Esophagus muscularis mucosa (tissue), 4 donors: ENCODE results near the gene AUTS2. TPM values are rescaled to one million over a fixed set of nuclear protein-coding genes. Genes with fewer than 3 reads are reported as not detected.

Experiments
- DNase-seq: peaks from one replicate; pipeline ENCODE4 v3.0.0-alpha.2; 2017; ENCODE audit errors: extremely low spot score
- H3K27ac ChIP-seq, 4 donors: fragments of 200-600 bp; sonication (generic); replicated peaks in 1 of 4; 1 replicate in 3 of 4; 2 replicates in 1 of 4; pipeline ENCODE4 v1.5.1; 2016 to 2019; ENCODE audit warnings: mild to moderate bottlenecking in 1 of 4
- H3K27me3 ChIP-seq, 4 donors: fragments of 200-600 bp; sonication (generic); one replicate each; pipeline versions ENCODE4 v1.5.1 to v1.6.0; 2016 to 2019
- H3K36me3 ChIP-seq, 4 donors: fragments of 200-600 bp; sonication (generic); one replicate each; pipeline ENCODE4 v1.5.1; 2016 to 2019
- H3K4me1 ChIP-seq, 4 donors: fragments of 200-600 bp; sonication (generic); one replicate each; pipeline ENCODE4 v1.5.1; 2016 to 2019
- H3K4me3 ChIP-seq, 4 donors: fragments of 200-600 bp; sonication (generic); 1 replicate in 2 of 4; 2 replicates in 2 of 4; pipeline ENCODE4 v1.5.1; 2016 to 2019; ENCODE audit warnings: mild to moderate bottlenecking in 4 of 4, moderate library complexity in 1 of 4
- H3K9me3 ChIP-seq, 4 donors: fragments of 200-600 bp; sonication (generic); 1 replicate in 3 of 4; 2 replicates in 1 of 4; pipeline ENCODE4 v1.5.1; 2016 to 2019
- EP300 ChIP-seq: sonication (generic); formaldehyde crosslinking; IDR thresholded peaks from one replicate; pipeline ENCODE4 v1.6.1; 2017; ENCODE audit warnings: antibody characterized with exemption
- POLR2A ChIP-seq: fragments of 450-650 bp; IDR thresholded peaks from one replicate; pipeline ENCODE4 v1.6.1; 2017; ENCODE audit warnings: antibody characterized with exemption, moderate library complexity, mild to moderate bottlenecking, low read depth
- POLR2AphosphoS5 ChIP-seq, 2 donors: sonication (generic); formaldehyde crosslinking; IDR thresholded peaks; one replicate each; pipeline ENCODE4 v1.6.1; 2017; ENCODE audit warnings: antibody characterized with exemption in 2 of 2
- WGBS: methylation state at CpG from one replicate; pipeline ENCODE4 v1.1.5; 2018; 5-methylcytosine and 5-hydroxymethylcytosine counted together
- intact Hi-C: fragments of 100-400 bp; cut with DNase I; formaldehyde crosslinking; loops from one replicate; pipeline ENCODE4 v1.15.1; 2023
- total RNA-seq, 4 donors: library from RNA; depleted of rRNA; stranded (reverse); fragments of >200 nt; gene quantifications; one replicate each; pipeline versions ENCODE4 v1.1.0 to v1.2.1, GENCODE V29; 2016
- TF ChIP-seq, protein P1 (sequence below), 3 experiments: fragments of 200-600 bp in 2 of 3; fragments of 450-650 bp in 1 of 3; sonication (generic) in 2 of 3; IDR thresholded peaks; one replicate each; pipeline ENCODE4 v1.5.1; 2017 to 2019; ENCODE audit warnings: antibody characterized with exemption in 3 of 3, mild to moderate bottlenecking in 2 of 3, moderate library complexity in 1 of 3

AUTS2 gene
- total RNA-seq, 4 donors from 2014 or later = 18.5 to 44.9 (median 34.2) TPM

DNA sequence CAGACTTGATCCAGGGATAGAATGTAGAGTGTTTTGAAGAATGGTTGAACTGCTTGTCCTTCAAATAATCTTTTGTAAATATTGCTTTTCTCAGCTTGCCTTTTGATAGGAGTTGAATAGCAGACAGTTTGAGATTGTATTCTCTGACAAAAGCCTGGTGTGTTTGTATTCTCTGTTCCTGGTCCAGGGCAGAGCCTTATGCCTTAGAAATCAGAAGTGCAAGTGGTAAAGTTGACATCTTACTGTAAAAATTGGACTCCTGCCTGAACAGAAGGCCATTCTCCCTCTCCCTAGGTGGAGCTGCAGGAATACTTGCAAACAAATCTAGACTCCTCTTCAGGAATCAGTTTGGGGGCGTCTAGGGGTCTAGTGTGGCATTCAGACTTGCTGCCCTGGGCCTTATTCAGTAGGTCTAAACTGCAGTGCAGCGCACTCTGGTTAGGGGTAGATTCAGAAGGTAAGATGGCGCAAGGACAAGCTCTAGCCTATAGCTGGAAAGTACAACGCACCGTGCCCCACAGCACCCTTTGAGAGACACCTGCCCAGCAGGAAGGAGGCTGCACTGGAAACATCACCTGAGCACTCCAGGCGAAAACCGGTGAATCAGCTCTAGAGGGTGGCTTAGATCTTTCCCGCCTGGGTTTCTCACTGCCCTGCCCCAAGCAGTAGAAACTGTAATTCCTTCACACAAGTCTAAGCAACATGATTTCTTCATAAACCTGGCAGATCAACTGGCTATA is 925.1 kb downstream of the AUTS2 start:
- intact Hi-C loops = no loop called here
- DNase-seq = no peak

DNA sequence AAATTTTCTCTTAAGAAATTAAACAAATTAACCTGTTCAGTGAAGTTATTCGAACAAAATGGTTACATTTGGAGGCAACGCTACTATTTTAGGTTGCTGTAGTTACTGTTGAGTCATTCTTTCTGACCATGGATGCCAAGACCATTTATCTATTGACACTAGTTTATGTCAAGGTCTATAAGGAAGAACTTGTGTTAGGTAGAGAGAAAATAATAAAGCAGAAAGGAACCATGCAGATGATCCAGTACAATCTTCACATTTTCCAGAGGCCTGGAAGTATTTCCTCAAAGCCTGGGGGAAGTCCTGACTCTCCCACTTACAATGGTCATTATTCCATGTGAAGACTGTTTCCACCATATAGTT is 925.7 kb downstream of the AUTS2 start:
- H3K27ac ChIP-seq = no peak overlapping the region
- no peaks in the 10 kb centered on the region for H3K27me3 ChIP-seq
- no peak overlapping the region for H3K4me3 ChIP-seq
- H3K9me3 ChIP-seq = no peaks in the 10 kb centered on the region
- no peak for TF ChIP-seq POLR2AphosphoS5 (IDR thresholded peaks at IDR 0.05)
- TF ChIP-seq, protein P1, sequence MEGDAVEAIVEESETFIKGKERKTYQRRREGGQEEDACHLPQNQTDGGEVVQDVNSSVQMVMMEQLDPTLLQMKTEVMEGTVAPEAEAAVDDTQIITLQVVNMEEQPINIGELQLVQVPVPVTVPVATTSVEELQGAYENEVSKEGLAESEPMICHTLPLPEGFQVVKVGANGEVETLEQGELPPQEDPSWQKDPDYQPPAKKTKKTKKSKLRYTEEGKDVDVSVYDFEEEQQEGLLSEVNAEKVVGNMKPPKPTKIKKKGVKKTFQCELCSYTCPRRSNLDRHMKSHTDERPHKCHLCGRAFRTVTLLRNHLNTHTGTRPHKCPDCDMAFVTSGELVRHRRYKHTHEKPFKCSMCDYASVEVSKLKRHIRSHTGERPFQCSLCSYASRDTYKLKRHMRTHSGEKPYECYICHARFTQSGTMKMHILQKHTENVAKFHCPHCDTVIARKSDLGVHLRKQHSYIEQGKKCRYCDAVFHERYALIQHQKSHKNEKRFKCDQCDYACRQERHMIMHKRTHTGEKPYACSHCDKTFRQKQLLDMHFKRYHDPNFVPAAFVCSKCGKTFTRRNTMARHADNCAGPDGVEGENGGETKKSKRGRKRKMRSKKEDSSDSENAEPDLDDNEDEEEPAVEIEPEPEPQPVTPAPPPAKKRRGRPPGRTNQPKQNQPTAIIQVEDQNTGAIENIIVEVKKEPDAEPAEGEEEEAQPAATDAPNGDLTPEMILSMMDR (IDR thresholded peaks at IDR 0.05) = no peak
- TF ChIP-seq POLR2A = no peak
- no peak for TF ChIP-seq EP300
- 49% methylated on average over 2 of the region's 2 CpGs for WGBS
- peaks cover 2 to 34% (median 24%) of the 10 kb centered on the region in 4 donors for H3K4me1 ChIP-seq
- no peak for DNase-seq
- intact Hi-C loops = no loop called here
- no peaks in the 10 kb centered on the region for H3K36me3 ChIP-seq

More for the DNA sequence above, 925.1 kb downstream of the AUTS2 start:
- Histone ChIP-seq H3K36me3 (no peaks in the 10 kb centered on the region), H3K4me3 (no peak overlapping the region), H3K27me3 (no peaks in the 10 kb centered on the region), H3K9me3 (no peaks in the 10 kb centered on the region), H3K4me1 (peaks cover 2 to 34% (median 24%) of the 10 kb centered on the region in 4 donors), H3K27ac (no peak overlapping the region)
- TF ChIP-seq POLR2AphosphoS5 (IDR thresholded peaks at IDR 0.05) (no peak), POLR2A (no peak), EP300 (no peak)
- TF ChIP-seq, protein P1 (IDR thresholded peaks at IDR 0.05) = no peak
- 93% methylated on average over 8 of the region's 8 CpGs for WGBS

DNA sequence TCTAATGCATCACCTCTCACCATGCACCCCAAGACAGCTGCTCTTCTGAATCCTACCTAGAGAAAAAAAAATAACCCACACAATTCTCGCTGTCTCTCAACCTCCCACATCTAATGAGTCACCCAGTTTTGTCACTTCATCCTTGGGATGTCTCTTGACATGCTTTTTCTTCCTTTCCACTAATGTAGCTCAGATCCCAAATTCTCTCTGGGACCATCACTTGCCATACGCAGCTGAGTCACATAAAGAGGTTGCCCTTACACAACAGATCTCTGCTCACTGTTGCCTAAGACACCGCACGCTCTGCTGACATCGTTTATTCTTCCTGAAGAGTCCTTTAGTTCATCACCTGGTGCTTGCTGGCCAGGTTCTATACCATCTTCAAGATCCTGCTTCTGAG is 927.7 kb downstream of the AUTS2 start:
- intact Hi-C loops = no loop called here
- Histone ChIP-seq H3K36me3 (no peaks in the 10 kb centered on the region), H3K4me1 (peaks cover 2 to 20% (median 15%) of the 10 kb centered on the region in 4 donors), H3K27ac (no peak overlapping the region), H3K4me3 (no peak overlapping the region), H3K27me3 (no peaks in the 10 kb centered on the region), H3K9me3 (no peaks in the 10 kb centered on the region)
- TF ChIP-seq, protein P1 (IDR thresholded peaks at IDR 0.05) = no peak
- TF ChIP-seq POLR2AphosphoS5 (IDR thresholded peaks at IDR 0.05) (no peak), POLR2A (no peak), EP300 (no peak)
- DNase-seq = no peak
- WGBS = 95% methylated on average over 5 of the region's 5 CpGs

DNA sequence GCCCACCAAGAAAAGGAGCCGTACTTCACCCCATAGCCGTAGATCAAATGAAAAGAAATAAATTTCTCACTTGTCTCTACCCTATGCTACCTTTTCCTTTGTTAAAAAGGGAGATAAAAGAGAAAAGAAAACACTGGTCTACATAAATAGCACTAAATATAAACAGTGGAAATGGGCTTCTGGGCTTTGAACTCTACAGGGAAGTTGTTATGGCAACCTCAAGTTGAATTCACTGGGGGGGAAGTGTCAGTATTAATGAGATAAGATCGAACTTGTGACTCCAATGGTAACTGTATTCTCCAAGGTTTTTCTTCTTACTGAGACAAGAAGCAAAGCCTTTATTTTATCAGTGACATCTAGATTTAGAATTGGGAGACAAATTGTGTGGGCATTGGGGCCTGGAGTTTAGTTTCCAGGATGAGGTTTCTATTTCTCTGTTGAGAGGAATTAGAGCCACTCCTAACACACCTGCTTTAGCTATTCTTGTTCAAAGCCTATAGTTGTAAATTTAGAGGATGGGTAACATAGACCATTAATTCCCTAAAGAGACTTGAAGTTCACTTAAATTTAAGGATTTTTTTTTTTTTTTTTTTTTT is 929.3 kb downstream of the AUTS2 start:
- Histone ChIP-seq H3K4me1 (peaks cover 2 to 16% (median 12%) of the 10 kb centered on the region in 4 donors), H3K9me3 (no peaks in the 10 kb centered on the region), H3K4me3 (no peak overlapping the region), H3K36me3 (no peaks in the 10 kb centered on the region), H3K27ac (no peak overlapping the region), H3K27me3 (no peaks in the 10 kb centered on the region)
- 81% methylated on average over 3 of the region's 3 CpGs for WGBS
- intact Hi-C loops = no loop called here
- no peak for TF ChIP-seq POLR2AphosphoS5 (IDR thresholded peaks at IDR 0.05)
- no peak for TF ChIP-seq POLR2A
- TF ChIP-seq, protein P1 (IDR thresholded peaks at IDR 0.05) = no peak
- TF ChIP-seq EP300 = no peak
- no peak for DNase-seq
